ENCODE data around the gene RGR.

The RGR gene

DNA sequence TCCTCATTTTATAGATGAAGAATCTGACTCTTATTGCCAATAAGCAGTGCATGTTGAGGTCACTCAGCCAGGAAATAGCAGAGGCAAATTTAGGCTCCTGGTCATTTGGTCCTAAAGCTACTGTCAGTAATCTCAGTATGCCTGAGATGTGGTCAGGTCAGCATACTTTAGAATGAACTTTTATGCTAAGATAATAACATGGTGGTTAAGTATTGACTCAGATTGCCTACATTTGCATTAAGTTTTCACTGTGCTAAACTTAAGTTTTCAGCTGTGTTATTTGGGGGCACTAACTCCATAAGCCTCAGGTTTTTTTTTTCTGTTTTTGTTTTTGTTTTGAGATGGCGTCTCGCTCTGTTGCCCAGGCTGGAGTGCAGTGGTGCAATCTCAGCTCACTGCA is 47.6 kb downstream of the RGR start:
- in situ Hi-C loops (cut with MboI; ENCODE audit: low sequenced_read_pairs): no loop called here

DNA sequence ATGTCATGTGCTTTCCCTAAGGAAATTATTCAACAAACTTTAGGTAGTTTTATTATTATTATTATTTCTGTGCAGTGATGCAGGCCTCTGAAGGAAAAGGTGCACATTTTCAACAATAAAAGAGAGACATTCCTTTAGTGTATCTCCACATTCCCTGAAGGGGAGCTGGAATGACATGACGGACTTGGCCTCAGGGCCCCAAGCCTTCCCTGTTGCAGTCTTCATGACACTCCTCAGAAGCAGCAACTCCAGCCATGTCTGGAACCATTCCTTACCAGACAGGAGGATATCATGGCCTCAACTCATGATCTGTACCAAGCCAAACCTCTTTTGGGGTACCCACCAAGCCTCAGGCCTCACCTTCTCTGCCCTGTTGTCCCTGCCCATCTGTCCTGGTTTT is 48.3 kb downstream of the RGR start:
- in situ Hi-C loops (cut with MboI; ENCODE audit: low sequenced_read_pairs): no loop called here

DNA sequence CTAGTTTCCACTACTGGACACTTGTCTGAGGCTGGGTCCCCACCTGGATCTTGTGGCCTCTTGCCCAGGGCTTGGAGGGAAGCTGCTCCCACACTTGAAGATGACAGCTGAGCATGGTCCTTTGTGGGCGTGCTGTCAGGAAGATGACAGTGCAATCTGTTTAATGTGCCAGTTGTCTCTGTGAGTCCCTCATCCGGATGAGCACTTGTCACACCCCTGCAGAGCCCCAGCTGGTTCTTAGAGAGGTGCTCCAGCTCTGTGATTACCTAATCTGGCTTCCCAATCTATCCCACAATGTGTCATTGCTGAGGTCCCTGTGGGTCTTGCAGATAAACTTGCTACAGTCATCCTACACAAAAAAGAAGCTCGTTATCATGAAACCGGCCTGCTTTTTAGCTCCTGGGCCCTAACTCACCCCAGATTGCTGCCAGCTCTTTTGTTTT is 48.7 kb downstream of the RGR start:
- in situ Hi-C loops (cut with MboI; ENCODE audit: low sequenced_read_pairs): no loop called here

DNA sequence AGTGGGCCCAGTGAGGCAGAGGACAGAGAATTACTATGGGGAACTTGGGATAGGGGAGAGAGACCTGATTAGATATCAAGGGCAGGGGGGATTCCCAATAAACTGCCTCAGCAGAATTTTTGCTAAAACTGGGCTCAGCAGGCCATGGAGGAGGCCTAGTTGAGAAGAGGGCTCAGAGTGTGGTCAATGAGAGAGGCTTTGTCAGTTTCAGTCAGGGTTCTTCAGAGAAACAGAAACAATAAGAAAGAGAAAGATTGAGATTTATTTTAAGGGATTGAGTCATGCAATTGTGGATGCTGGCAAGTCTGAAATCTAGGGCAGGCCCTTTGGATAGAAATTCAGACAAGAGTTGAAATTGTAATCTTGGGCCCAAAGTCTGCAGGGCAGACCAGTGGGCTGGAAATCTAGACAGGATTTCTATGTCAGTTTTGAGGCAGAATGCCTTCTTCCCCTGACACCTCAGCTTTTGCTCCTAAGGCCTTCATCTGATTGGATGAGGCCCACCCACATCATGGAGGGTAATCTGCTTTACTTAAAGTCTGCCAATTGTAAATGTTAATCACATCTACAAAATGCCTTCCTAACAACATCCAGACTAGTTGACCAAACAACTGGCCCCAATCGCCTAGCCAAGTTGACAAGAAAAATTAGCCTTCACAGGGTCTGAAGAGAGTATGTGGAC is 50.1 kb downstream of the RGR start:
- in situ Hi-C loops (cut with MboI; ENCODE audit: low sequenced_read_pairs): no loop called here

DNA sequence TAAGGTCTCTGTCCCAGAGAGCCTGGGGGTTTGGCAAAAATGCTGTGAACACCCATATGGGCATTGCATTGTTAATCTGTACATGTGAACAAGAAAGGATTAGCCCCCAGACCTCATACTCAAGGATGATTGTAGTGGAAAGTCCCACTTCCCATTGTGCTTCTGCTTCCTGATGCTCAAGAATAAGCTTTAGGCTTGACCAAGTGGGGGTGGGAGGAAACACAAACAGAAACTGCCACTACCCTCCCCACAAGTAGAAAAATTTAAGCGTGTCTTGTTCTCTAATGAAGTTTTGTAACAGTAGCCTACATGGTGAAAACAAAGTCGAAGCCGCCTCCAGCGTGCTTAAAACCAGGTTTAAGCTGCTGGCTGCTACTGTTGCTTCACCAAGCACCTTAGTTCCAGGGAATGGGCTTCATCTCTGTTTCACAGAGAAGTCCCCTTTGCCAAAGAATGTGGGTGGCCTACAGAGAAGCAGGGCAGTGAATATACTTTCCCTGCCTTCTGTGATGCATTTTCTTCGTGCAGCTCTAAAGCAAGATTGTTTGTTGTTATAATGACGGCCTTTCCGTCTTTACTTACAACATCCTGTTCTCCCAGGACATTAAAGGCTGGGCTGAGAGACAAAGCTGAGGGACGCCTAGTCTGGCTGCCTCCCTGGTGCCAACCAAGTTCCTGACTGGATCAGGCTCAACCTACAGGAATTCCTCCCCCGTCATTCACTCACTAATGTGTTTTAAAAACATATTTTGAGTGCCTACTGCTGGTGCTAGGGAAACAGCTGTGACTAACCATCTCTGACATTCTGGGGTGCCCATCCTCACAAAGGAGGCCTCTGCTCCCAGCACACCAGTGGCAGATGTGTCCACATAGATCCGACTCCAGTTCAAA is 51.5 kb downstream of the RGR start:
- in situ Hi-C loops (cut with MboI; ENCODE audit: low sequenced_read_pairs): no loop called here

DNA sequence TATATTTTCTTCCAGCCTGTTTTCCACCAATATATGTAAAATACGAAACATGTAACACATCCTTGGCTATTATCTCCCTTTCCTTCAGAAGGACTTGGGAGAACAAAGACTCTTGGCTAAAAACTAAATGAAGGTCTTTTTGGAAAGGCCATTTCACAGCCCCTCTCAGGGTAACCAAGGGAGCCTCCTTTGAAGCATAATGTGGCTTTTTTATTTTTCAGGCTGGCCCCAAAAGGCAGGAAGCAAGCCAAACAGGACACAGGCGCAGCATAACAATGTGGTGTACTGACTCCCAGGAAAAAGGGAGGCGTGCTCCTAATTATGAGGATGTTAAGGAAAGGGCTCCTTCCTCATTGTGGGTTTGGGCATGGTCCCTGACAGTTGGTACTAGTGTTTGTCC is 53.2 kb downstream of the RGR start:
- in situ Hi-C loops (cut with MboI; ENCODE audit: low sequenced_read_pairs): no loop called here

DNA sequence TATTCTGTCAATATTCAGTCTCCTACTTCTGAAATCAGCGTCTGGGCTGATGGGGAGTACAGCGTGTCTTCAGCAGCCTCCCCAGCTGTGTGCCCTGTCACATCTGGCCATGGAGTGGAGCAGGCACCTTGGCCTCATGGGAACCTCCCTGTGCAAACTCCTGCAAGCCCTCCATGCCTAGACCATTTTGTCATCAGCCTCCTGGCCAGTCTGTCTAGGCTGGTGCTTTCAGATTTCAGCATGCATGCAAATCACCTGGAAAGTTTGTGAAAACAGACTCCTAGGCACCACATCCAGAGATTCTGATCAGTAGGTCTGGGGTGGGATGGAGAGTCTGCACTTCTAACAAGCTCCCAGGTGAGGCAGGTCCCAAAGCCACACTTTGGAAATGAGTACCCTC is 57.4 kb downstream of the RGR start:
- in situ Hi-C loops (cut with MboI; ENCODE audit: low sequenced_read_pairs): no loop called here

DNA sequence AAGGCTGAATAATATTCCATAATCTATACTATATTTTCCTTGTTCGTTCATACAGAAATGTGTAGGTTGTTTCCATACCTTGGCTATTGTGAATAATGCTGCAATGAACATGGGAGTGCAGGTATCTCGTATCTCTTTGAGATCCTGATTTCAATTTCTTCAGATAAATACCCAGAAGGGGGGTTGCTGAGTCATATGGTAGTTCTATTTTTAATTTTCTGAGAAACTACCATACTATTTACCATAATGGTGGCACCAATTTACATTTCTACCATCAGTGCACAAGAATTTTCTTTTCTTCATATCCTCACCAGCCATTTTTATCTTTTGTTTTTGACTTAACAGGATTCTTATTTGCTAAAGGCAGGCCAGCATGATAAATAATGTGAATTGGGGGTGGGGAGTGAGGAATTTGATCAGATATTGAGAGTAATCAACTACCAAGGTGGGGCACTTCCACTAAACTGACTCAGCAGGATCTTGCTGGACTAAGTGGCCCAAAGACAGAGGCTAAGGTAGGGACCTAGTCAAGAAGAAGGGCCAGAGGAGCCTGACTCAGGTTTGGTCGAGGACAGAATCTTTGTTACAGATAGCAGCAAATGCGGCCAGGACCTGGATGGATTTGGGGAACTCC is 62.0 kb downstream of the RGR start:
- in situ Hi-C loops (cut with MboI; ENCODE audit: low sequenced_read_pairs): no loop called here

DNA sequence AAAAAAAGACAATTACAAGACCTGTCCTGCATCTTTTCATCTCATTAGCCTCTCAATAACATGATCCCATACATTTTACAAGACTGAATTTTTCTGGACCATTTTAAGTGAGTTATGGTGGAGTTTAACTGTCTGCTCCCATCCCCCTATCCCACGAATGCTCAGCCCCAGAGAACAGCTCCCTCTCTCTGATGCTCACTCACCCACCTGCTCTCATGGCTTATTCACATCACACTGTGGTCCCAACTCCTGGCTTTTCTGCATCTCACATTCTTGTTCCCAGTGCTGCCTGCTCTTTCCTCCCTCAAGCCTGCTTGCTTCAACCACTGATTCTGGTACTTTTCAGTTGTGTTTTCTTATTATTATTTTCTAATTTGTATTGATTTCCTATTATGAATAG is 63.2 kb downstream of the RGR start:
- in situ Hi-C loops (cut with MboI; ENCODE audit: low sequenced_read_pairs): no loop called here

DNA sequence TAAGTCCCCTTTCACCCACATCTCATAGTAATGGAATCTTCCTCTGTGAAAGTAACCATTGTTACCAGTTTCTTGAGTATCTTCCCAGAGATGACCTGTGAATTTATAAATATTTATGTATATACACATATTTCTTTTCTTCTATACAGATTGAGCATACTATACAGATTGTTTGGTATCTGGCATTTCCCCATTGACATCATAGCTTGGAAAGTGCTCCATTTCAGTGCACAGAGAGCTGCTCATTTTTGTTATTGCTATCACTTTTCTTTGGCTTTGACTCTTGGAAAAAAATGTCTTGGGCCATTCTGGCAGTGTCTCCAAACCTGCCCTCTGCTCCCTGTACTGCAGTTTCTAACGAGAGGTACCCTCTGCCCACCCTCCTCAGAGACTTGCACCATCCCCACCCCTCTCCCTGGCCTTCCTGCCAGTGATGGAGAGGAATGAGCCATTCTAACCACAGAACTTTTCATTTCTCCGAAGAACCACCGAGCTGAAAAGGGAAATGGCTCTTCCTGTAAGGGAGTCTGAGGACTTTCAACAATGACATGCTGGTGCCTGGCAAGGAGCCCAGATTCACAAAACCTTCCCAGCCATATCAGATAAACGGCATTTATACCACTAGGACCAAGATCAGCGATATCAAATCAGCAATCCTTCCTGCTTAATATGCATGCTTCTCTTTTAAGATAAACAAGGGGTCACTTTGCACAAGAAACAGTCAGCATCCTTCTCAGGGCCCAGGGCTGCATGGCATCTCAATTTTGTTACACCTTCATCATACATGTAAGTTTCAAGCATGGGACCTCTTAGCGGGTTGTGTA is 63.8 kb downstream of the RGR start:
- in situ Hi-C loops (cut with MboI; ENCODE audit: low sequenced_read_pairs): no loop called here
